T-helper 1 cell treated with Interleukin-12 subunit alpha and Interleukin-12 subunit beta and Interleukin-4 antibody, amounts not matched to agents 30 ng/mL and 1 ng/mL, for 36 hours (primary cell): Measurements from ENCODE around the gene SLC19A1. TPM values are rescaled to one million over a fixed set of nuclear protein-coding genes. Genes with fewer than 3 reads are reported as not detected.

Experiments
- intact Hi-C: fragments of 100-400 bp; cut with micrococcal nuclease; formaldehyde crosslinking; loops from one replicate; pipeline ENCODE4 v1.15.1; 2024
- total RNA-seq: library from RNA; stranded (reverse); gene quantifications from 2 replicates; pipeline ENCODE4 v1.2.3, GENCODE V29; 2022

Gene SLC19A1
- total RNA-seq, 1 donor from 2014 or later: 61.9 TPM

DNA sequence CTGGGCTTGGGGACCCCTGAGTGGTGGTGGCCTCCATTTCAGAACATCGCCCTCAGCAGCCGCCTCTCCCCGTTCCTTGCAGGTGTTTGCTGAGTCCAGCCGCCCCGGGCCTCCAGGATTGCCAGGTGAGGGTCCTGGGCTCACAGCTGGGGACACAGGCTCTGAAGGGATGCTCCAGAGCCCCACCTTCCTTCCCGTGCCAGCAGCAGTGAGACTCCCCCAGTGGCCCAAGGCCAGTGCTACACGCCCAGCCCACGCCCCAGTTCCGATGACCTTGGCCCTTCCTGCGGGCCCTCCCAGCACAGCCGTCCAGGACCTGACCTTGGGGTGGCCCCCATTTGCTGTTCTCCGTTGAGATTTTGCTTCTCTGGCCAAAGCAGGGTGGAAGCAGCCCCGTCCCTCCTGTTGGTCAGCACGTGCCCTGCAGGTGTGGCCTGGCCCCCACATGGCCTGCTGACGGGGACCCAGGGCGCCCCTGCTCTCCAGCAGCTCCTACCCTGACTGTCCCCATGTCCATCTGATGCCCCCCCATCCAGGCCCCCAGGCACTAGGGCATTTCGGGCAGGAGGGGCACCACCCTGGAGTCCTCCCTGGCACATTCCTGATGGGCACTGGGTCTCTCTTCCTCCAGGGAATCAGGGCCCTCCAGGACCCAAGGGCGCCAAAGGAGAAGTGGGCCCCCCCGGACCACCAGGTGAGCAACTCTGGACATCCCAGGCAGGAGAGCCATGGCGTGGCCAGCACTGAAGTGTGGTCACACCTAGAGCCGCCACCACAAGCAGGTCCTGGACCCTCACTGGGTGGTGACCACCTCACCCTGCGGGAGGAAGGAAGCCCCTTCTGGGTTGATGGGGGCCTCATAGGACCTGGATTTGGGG lies 45.0 kb downstream of the SLC19A1 start:
- intact Hi-C loops: no loop called here

DNA sequence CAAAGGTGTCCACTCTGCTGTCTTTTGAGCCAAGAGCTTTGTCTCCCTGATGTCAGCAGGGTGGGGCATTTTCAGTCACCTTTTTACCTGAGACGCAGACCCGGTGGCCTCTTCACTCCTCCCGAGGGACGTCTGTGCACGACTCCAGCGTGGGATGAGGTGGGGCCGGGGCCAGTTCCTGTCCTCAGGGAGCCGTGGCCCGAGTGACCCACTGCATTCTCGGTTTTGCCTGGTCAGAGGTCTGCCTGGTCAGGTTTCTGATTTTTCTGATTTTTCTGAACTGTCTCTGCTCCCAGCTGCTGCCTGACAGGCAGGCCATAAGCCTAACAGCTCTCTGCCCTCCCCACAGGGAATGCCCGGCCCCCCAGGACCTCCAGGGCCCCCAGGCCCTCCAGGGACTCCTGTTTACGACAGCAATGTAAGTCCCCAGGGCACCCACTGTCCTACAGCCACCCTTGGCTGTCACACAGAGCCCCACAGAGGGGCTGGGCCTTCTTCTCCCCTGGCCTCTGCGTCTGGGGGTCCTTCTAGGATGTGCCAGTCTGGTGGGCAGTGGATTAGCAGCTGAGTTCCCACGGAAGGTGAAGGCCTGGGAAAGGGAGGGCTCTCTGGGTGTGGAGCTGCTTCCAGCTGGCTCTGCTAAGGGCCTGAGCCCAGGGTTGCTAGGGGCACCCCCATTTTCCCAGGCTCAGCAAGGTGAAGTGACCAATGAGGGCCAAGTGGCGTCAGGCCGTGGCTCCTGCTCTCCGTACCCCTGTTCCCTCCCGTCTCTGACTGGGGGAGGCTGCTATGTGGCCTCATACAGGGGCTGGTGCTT lies 45.9 kb downstream of the SLC19A1 start:
- intact Hi-C loops: no loop called here

DNA sequence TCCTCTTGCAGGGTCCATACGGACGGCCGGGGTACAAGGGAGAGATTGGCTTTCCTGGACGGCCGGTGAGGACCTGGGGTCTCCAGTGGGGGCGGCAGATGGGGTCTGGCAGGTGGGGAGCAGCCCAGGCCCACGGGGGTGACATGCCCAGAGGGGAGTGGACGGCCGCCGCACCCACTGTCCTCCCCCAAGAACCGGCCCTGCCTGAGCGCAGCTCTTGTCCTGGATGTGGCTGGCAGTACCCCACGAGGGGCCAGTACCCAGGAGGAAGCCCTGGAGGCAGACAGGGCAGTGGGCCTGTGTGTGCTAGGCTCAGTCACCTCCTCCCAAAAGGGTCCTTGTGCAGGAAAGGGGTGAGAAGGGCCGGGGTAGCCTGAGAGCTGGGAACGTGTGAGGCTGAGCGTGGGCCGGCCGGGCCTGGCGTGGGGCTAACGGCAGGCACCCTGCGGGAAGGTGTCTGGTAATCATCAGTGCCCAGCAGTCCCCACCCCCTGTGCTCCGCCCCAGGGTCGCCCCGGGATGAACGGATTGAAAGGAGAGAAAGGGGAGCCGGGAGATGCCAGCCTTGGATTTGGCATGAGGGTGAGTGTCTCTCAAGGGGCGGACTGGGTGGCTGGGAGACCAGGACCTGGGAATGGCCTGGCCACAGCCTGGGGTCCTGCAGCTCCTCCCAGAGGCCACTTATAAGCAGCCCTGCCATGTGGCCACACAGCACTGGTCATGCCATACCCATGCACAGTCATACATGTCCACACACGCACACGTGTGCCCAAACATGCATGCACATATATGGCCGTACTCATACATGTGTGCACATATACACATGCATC lies 47.2 kb downstream of the SLC19A1 start:
- intact Hi-C loops: no loop called here

- intact Hi-C loops: no loop called here
These were observed 47.9 kb downstream of the SLC19A1 start for GRCh38 chr21:45494135-45494850.

- intact Hi-C loops: no loop called here
These were observed 48.7 kb downstream of the SLC19A1 start for GRCh38 chr21:45493401-45494001.

DNA sequence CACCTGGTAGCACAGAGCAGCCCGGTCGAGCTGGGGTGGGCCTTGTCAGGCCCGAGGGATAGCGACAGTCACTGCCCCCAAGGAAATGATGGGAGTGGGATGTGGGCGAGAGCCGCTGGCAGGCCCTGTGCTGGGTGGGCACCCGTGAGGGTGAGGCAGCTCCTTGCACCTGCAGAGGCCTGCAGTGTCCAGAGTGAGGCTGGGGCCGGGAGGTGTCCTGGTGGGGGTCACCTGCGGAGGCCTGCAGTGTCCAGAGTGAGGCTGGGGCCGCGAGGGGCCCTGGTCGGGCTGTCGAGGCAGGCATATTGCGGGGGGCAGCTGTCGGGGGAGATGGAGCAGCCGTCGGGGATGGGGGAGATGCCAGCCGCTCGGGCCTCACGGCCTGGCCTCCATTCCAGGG lies 49.5 kb downstream of the SLC19A1 start:
- intact Hi-C loops: no loop called here

- intact Hi-C loops: no loop called here
These were observed 50.6 kb downstream of the SLC19A1 start for GRCh38 chr21:45491623-45492022.

DNA sequence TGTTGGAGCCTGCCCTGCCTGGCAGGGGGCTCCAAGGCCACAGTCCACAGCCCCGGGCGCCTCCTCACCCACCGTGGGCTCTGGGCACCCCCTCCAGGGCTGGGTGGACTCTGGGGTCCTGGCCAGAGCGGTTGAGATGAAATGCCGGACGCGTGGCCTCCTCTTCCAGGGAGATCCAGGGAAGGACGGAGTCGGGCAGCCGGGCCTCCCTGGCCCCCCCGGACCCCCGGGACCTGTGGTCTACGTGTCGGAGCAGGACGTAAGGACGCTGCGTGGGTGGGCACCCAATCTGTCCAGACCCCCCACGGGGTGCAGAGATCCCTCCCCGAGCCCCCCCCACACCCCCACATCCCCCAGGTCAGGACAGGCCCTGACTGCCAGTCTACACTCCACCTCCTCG lies 51.2 kb downstream of the SLC19A1 start:
- intact Hi-C loops: no loop called here

DNA sequence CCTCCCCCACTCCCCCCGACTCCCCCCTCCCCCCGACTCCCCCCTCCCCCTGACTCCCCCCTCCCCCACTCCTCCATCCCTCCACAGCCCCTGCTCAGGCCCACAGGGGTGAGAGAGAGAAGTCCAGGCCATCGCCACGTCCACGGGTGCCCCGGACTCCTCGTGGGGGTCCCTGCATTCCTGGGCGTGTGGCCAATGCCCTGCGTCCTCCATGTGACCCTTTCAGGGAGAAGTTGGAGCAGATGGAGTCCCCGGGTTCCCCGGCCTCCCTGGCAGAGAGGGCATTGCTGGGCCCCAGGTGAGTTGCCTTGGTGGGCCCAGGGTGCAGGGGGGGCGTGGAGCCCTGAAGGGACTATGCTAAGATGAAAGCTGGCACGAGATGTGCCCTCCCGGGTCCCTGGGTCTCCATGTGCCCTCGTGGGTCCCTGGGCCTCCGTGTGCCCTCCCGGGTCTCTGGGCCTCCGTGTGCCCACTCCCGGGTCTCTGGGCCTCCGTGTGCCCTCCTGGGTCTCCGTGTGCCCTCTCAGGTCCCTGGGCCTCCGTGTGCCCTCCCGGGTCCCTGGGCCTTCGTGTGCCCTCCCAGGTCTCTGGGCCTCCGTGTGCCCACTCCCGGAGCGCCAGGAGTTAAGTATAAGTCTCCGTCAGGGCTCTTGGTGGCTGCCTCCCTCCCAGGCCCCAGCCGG lies 52.0 kb downstream of the SLC19A1 start:
- intact Hi-C loops: no loop called here

GRCh38 chr21:45489722-45489982 lies 52.6 kb downstream of the SLC19A1 start:
- intact Hi-C loops: no loop called here

GRCh38 chr21:45488931-45489721 lies 53.1 kb downstream of the SLC19A1 start:
- intact Hi-C loops: no loop called here

DNA sequence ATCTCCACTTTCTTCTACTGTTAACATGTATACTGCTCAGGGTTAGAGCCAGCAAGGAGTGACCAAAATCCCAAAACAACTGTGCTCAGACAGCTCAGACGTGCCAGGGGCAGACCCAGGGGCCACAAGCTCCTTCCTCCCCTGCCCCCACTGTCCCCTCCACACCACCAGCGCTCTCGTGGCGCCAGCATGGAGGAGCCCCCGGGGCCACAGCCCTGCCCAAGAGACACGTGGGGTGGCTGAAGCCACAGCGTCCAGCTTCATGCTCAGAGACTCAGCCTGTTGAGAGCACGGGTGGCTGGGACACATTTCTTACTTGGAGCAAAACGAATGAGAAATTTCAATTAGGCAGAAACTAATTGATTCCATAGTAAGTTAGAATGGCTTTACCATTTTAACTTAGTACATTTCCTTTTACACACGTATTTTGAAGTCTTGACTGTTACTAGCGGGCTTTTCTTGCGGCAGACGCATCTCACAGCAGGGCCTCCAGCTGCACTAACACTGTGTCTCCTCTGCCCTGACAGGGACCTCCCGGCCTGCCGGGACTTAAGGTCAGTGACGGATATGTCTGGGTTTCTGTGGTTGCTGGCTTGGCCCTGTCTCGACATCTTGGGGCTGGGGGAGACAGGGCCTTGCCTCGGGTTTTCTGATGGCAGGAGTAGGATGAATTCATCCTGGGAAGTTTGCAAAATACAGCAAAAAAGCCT lies 54.2 kb downstream of the SLC19A1 start:
- intact Hi-C loops: no loop called here

GRCh38 chr21:45487161-45487806 lies 55.0 kb downstream of the SLC19A1 start:
- intact Hi-C loops: no loop called here

DNA sequence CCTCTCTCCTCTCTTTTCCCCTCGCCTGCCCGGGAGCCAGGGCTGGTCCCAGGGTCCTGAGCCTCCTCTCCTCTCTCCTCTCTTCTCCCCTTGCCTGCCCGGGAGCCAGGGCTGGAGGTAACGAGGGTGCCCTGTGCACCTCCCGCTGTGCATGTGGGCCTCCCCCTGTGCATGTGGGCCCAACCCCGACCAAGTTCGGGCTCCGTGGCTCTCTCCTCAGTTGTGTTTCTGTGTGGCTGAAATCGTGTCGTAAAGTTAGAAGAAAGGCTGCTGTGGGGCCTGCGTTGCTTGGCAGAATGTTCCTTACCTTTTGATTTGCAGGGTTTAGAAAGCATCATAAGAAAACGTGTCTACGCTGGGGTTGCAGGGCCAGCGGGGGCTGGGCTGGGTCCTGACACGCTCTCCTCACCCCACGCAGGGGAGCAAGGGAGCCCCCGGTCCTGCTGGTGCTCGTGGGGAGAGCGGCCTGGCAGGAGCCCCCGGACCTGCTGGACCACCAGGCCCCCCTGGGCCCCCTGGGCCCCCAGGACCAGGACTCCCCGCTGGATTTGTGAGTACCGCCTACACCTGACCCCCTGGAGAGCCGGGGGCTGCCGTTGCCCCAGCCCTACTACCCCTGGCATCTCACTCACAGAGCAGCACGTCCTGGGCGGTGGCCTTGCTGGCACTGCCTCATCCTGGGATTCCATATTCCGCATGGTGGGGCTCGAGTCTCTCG lies 55.6 kb downstream of the SLC19A1 start:
- intact Hi-C loops: no loop called here

DNA sequence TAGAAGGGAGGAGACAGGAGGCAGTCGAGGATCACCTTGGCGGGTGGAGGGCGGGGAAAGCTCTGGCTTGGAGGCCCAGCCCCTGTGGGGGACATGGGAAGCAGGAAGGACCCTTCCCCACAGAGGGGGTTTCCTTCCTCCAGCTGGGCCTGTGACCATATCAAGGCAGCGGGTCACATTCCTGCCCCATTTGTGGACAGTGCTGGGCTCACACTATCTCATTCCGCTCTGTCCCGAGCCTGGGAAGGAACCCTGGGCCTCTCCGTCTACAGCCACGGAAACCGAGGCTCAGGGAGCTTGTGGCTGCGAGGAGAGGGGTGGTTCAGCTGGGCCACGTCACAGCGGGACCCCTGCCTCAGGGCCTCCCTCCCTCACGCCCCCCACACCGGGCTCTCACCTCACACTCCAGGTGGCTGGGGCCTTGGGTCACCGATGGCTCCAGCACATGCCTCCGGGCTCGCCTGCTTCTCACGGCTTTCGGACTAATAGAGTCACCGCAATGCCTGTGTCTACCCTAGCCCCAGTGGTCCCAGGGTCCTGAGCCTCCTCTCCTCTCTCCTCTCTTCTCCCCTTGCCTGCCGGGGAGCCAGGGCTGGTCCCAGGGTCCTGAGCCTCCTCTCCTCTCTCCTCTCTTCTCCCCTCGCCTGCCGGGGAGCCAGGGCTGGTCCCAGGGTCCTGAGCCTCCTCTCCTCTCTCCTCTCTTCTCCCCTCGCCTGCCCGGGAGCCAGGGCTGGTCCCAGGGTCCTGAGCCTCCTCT lies 56.4 kb downstream of the SLC19A1 start:
- intact Hi-C loops: no loop called here

DNA sequence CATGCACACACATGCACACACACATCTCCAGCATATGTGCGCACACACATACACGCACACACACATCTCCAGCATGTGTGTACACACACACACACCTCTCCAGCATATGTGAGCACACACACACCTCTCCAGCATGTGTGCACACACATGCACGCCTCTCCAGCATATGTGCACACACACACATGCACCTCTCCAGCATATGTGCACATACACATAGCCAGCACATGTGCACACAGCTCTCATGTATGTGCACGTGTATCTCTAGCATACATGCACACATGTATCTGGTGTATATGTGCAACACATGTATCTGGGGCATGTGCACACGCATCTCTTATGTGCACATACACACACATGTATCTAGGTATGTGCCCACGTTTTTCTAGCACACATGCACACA lies 57.9 kb downstream of the SLC19A1 start:
- intact Hi-C loops: no loop called here
